ENCODE results near the gene APH1B. TPM values are rescaled to one million over a fixed set of nuclear protein-coding genes. Genes with fewer than 3 reads are reported as not detected.
A peak's percentile ranks its signal among the peaks of the same experiment; 100 is the strongest.

The APH1B gene
- polyA plus RNA-seq, 10 donors: 8.8 to 14.8 (median 12.1) TPM

DNA sequence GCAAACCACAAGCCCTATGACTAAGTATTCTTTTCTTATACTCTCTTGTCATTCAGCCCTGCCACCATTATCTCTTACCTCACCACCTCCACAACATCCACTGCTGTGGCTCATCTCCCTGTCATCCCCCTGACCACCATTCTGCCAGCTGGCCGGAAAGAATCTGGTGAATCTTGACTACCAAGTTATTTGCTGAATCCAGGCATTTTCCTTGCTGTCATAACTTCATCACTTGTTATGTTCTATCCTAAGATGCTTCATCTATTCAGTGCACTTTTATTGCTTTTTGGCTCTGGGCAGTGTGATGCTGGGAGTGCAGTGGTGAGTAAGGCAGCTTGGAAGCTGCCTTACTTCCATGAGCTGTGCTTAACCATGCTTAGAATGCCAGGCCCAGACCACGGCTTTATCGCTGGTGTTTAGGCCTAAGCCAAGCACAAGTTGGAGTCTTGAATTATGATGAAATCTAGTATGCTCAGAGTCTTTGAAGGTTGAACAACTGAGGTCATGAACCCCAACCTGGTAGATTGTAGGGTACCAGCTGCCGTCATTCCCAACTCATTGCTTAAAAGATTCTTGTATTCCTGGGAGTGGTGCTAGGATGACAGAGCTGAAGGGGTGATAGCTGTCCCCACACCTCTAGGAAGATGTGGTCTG, 27.0 kb upstream of the APH1B start:
- DNase-seq: peak in 1 of 3 donors; percentile 98

DNA sequence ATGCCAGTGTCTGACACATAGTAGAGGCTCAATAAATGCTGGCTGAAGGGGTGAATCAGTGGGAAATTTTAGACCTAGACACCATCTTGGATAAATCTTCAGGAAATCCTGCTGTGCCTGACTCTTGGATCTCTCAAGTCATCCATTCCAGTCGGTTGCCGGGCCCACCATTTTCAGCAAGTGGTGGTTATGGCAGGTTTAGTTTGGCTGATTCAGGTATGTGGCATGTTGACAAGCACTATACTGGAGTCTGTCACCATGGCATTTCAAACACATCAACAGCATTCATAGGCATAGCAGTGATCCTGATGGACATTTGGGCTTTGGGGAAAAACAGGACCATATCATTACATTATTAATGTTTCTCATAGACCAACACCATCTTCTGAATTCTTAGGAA, 25.7 kb upstream of the APH1B start:
- no peak for DNase-seq

- DNase-seq: no peak
Measured at GRCh38 chr15:63252292-63252691, 25.1 kb upstream of the APH1B start.

- DNase-seq: no peak
Measured at GRCh38 chr15:63254991-63255390, 22.4 kb upstream of the APH1B start.

- DNase-seq: no peak
Measured at GRCh38 chr15:63255489-63255990, 21.9 kb upstream of the APH1B start.

DNA sequence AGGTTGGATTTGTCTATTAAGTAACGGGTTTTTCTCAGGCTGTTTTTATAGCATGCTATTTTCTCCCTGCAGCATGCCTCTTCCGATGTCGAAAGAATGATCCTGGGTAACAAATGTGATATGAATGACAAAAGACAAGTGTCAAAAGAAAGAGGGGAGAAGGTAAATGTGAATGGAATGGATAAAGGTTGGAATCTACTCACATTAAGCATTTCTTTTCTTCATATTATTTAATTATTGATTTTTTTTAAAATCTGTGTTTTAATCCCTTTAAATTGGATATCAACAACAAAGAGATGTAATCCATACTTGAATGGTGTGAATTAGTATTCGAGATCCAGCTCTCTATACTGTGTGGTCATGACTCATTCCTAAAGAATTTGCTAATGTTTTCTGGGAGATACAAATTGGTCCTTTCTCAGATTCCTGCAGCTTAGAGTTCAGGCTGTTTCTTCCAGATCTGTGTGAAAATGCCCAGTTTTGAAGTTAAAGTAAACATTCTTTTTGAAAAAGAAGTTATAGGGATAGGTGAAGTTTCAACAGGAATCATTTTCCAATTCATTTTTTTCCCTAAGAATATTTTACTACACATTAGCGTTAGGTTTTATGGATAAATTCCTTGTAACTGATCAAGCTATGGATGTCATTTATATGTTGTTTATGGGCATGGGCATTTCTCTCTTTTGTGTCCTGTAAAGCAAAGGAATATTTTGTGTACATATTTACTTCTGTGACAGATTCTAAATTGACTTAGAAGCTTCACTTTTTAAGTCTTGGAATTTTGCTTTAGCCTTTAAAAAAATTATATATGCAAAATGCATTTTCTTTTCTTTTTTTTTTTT, 20.8 kb upstream of the APH1B start:
- DNase-seq: peak in 1 of 3 donors; percentile 75

- no peak for DNase-seq
Measured at GRCh38 chr15:63258658-63259057, 18.7 kb upstream of the APH1B start.

- DNase-seq: no peak
Measured at GRCh38 chr15:63260791-63261190, 16.6 kb upstream of the APH1B start.

DNA sequence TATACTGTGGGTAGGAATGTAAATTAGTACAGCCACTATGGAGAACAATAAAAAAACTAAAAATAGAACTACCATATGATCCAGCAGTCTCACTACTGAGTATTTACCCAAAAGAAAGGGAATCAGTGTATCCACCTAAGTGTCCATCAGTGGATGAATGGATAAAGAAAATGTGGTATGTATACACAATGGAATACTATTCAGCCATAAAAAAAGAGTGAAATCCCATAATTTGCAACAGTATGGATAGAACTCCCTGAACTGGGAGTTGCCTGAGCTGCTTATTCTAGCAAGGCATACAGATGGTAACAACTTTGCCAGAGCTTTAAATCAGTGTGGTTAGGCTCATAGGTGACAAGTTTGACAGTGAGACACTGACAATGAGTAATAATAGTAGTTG, 16.1 kb upstream of the APH1B start:
- no peak for DNase-seq

- DNase-seq: no peak
Measured at GRCh38 chr15:63263519-63263918, 13.9 kb upstream of the APH1B start.

DNA sequence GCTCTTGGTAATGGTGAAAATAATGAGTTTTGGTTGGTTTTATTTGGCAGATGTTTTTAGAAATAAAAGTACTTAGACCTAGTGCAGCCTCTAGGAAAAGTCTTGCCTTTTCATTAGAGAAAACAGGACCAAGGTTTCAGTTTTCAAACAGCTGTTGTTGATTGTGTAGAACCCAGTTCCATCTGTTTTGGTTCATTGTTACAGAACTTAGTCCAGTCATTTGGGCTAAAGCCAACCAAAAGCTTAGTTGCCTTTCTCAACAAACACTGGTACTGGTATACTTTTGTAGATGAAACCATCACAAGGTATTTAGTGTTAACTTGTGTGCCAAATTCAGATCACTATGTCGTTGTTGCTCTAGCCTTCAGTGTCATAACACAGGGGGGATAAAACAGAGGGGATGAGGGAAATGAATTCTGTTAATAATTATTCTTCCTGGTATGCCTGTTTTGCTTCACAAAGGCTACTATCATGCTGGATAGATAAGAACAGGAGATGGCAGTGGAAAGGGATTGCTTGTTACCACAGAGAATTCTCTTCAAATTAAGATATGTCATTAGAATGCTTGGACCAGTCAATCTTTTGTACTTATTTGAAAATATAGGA, 12.6 kb upstream of the APH1B start:
- DNase-seq: peak; percentile 25 to 50 (median 28)

DNA sequence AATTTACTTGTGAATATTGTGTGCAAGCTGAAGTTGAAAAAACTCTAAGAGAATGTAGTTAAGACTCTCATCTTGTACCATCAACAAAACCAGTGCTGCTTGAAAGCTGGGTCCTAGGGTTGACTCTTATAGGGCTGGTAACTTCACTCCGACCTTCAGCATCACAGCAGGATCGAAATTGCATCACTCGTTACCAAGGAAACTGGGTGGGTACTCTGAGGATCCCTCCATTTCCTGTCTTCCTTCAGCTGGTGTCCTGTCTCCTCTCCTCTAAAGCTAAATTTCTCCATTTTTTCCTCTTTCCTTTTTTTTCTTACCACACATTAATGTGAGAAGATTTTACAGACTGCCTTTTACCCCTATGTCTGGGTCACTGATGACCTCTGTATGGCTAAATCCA, 3.0 kb upstream of the APH1B start:
- no peak for DNase-seq

- DNase-seq: peak in 1 of 3 donors; percentile 30
Measured at GRCh38 chr15:63276342-63277037, 915 bp upstream of the APH1B start.

GRCh38 chr15:63277893-63278456, 570 bp downstream of the APH1B start:
- DNase-seq: peak in 2 of 3 donors; percentile 15 to 51

DNA sequence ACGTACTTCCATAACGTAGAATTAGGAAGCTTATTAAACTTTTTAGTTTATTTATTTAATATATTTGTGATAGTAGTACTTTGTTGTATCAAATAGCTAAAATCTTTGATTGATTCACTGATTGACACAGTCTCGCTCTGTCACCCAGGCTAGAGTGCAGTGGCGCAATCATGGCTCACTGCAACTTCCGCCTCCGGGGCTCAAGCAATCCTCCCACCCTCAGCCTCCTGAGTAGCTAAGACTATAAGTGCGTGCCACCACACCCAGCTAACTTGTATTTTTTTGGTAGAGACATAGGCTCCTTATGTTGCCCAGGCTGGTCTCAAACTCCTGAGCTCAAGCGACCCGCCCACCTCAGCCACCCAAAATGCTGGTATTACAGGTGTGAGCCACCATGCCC, 5.7 kb downstream of the APH1B start:
- no peak for DNase-seq

GRCh38 chr15:63284335-63284734, 6.9 kb downstream of the APH1B start:
- DNase-seq: no peak

- DNase-seq: no peak
Measured at GRCh38 chr15:63287109-63287508, 9.7 kb downstream of the APH1B start.

GRCh38 chr15:63288342-63288741, 10.9 kb downstream of the APH1B start:
- no peak for DNase-seq

DNA sequence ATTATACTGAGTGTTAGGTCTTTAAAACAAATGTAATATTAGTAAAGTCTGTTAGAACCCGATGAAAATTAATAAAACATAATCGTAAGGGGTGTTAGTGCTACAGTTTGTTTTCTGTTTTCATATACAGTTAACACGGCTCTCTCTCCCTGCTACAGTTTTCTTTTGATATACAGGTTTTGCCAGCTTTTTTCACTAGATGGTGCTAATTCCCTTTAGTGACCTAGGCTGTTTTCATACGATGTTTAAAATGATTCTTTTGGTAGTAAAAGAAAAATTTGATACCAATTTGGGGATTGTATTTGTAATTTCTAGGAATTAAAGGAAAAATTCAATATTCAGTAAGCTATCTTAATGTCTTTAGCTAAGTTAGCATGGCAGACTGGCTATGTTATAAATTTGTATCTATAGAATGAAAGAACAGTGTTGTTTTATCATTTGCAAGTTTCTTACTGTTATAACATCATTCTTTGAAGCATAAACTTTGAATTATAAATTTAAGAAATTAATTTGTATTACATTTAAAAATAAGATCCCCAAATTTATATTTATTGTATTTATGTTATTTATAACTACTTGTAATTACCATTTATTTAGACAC, 11.5 kb downstream of the APH1B start:
- peak; percentile 56 to 80 (median 67) for DNase-seq

DNA sequence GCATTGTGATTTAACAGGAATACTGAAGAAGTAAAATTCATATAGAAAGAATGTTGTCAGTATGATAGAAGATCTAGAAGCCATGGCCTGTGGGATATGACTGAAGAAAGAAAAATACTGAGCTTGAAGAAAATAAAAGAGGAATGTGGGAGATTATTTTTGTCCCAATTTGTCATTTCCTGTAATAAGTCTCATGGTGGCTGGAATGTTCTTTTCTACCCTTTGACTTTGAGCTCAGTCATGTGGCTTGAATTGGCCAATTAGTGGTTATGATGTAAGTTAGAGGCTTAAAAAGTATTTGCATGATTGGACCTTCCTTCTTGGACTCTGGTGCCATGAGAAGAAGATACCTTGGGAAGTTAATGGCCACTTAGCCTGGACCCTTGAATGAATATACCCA, 14.1 kb downstream of the APH1B start:
- DNase-seq: peak in 1 of 3 donors; percentile 87

DNA sequence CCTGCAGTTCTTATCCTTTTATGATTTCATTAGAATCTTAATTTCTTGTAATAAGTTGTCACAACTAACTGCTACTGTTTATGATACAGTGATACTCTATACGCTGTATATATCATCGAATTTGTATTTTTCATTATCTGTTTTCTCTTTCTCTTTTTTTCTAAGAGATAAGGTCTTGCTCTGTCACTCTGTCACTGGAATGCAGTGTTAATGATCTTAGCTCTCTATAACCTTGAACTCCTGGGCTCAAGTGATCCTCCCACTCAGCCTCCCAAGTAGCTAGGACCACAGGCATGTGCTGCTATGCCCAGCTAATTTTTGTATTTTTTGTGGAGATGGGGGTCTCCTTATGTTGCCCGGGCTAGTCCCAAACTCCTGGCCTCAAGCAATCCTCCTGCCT, 14.8 kb downstream of the APH1B start:
- DNase-seq: no peak
